Umbilical cord (tissue), 2 donors: ENCODE data around the gene NLRP9. TPM values are rescaled to one million over a fixed set of nuclear protein-coding genes. Genes with fewer than 3 reads are reported as not detected.

ENCODE experiments used
- DNase-seq: peaks from one replicate; pipeline ENCODE4 v3.0.0-alpha.2; 2015; ENCODE audit warnings: low spot score
- total RNA-seq: library from RNA; depleted of rRNA; stranded (reverse); fragments of >200 nt; gene quantifications from one replicate; pipeline ENCODE4 v1.2.3, GENCODE V29; 2014; ENCODE audit warnings: low replicate concordance; ENCODE audit not compliant: insufficient read depth

Gene NLRP9
- total RNA-seq, 1 donor from 2014 or later: 1.2 TPM

DNA sequence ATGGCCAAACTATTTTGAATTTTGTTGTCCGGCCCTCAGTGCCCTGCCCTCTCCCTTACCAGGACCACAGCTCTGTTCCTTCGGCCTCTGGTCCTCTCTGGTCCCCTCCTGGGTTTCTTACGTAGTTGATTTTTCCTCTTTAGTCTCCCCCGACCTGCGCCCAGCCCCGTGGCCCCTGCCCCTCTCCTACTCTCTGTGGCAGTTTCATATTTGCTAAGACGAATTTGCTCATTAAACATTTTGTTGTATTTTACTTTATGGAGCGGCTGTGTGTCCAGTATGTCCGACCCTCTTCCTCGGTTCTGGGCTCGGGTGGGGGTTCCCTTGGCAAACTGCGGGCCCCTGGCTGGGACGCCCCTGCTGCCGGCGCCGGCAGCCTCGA lies 63.8 kb downstream of the NLRP9 start:
- no peak for DNase-seq

DNA sequence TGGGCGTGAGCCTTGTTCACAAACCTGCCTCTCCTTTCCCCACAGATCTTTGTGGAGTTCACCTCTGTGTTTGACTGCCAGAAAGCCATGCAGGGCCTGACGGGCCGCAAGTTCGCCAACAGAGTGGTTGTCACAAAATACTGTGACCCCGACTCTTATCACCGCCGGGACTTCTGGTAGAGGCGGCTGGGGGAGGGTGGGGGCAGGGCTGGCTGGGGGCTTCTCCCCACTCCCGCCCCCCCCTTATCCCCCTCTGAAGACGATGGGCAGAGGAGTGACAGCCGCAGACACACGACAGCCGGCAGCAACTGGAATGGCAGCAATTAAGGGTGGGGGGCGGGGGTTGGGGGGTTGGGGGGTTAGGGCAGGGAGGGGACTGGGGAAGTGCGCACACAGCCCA lies 64.3 kb downstream of the NLRP9 start:
- no peak for DNase-seq

DNA sequence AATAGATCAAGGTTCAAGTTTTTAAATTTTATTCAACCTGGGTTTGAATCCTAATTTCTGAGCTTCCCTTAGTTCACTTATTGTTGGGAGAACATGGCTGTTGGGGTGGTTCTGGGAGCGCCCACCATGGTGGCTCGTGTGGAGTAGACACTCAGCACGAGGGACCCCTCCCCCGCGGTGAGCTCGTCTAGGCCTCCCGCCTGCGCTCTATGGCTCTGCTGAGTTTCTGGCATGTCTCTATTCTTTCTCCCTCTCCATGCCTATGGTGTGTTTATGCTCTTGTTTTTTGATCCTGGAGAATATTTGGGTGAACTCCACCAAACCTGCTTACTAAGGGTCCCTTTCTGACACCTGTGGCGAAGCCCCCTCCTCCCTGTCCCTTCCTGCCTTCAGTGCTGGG lies 64.7 kb downstream of the NLRP9 start:
- no peak for DNase-seq

DNA sequence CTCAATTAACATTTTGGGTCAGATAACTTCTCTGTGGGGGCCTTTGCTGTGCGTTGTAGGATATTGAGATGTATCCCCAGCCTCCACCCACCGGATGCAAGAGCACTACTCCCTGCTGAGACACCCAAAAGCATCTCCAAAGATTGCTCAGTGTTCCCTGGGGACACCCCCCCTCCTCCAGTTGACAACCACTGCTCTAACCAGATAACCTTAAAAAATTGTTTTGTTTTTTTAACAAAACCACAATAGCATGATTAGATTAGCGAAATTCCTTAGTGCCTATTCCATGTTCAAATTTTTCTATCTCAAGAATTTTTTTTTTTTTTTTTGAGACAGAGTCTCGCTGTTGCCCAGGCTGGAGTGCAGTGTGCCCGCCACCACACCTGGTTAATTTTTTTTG lies 65.8 kb downstream of the NLRP9 start:
- DNase-seq: no peak

DNA sequence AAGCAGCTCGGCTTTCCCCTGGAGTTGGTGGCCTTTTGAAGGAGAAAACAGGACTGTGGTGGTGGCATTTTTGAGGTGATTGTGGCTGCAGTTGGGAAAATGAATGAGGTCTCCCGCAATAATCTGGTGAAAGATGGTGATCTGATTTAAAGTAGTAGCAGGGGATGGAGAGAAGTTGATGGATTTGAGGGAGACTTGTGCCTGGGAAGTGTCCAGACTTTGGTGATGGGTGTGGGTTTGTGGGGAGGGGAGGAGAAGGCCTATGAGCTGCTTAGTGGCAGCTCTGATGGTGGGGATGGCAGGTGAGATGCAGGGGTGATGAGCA lies 67.2 kb downstream of the NLRP9 start:
- DNase-seq: no peak

DNA sequence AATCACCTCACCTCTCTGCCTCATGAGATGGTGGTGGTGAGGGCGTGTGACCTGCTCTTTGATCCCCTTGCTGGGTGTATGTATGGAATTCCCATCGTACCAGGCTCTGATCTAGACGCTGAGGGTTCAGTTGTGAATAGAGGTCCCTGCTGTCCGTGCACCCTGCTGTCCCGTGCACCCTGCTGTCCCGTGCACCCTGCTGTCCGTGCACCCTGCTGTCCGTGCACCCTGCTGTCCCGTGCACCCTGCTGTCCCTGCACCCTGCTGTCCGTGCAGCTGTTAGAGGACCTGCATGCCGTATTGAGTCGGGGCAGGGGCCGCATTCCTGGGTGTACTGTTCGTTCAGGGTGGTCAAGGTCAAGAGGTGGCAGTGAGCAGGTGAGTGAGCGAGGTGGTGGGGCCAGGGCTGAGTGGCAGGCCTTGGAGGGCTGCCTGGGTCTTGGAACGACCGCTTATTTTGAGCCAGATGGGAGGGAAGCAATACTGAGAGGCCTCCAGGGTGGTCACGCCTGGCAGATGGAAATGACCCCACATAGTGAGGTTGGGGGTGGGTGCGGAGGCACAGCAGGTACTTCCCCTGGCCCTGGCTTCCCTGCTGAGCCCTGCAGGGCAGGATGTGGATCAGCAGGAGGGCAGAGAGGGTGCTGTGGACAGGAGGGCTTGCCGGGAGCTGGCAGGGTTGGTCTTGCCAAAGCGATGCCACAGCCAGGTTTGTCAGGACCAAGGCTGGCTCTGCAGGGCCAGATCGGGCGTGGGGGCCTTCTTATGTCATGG lies 67.7 kb downstream of the NLRP9 start:
- DNase-seq: no peak

DNA sequence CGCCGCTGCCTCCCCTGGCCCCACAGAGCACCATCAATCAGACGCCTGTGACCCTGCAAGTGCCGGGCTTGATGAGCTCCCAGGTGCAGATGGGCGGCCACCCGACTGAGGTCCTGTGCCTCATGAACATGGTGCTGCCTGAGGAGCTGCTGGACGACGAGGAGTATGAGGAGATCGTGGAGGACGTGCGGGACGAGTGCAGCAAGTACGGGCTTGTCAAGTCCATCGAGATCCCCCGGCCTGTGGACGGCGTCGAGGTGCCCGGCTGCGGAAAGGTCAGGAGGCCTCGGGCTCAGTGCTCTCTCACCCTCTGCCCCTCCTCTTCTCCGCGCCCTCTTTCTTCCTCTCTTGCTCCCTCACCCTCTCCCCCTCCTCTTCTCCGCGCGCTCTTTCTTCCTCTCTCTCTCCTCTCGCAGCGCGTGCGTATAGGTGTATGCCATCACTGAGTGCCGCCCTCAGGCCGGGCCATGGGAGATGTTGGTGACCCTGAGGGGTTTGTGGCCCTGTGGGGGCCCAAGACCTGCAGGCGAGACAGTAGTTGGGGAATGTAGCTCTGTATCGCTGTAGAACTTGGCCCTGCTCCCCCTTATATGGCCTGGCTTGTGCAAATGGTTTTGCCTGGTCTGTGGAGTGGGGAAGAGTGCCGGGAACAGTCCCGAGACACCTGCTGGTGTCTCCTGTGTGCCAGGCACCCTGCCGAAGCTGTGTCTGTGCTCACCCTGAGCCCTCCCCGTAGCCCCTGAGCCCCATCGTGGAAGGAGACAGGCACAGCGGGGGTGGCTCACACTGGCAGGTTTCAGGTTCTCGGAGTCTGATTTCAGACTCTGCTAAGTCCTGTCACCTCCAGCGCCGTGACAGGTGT lies 68.6 kb downstream of the NLRP9 start:
- DNase-seq: no peak

DNA sequence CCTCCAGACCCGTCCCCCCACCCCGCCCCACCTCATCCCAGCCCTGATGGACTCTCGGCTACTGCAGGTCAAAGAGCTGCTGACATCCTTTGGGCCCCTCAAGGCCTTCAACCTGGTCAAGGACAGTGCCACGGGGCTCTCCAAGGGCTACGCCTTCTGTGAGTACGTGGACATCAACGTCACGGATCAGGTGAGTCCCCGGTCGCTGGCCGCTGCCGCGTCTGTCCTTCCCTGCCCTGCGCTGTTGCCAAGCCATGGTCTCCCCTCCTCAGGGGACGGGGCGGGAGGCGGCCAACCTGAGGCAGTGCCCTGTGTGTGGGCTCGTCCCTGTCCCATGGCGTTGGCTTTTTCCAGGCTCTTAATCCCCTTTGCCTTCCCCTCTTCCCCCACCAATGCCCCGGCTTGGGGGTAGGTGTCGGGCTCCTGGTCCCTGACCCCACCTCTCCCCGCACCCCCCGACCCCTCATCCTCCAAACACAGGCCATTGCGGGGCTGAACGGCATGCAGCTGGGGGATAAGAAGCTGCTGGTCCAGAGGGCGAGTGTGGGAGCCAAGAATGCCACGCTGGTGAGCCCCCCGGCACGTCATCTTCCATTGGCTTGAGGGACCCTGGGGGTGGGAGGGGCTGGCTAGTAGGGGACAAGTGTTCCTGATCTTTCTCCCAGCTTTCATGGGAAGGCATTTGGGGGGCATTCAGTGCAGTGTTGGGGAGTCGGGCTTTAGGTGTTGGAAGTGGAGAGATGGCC lies 69.4 kb downstream of the NLRP9 start:
- no peak for DNase-seq

DNA sequence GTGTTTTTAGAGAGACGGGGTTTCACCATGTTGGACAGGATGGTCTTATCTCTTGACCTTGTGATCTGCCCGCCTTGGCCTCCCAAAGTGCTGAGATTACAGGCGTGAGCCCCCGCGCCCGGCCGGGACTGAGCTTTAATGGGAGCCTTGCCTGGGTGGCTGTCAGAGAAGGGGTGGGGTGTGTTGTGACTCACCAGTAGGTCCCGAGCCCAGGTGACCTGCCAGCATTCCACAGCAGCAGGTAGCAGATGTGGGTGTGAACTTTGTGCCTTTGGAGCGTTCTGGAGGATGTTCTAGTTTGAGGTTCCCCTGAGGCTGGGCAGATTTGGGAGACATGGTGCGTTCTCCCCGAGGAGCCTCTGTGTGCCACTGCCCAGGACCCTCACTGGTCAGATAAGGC lies 70.2 kb downstream of the NLRP9 start:
- DNase-seq: no peak

DNA sequence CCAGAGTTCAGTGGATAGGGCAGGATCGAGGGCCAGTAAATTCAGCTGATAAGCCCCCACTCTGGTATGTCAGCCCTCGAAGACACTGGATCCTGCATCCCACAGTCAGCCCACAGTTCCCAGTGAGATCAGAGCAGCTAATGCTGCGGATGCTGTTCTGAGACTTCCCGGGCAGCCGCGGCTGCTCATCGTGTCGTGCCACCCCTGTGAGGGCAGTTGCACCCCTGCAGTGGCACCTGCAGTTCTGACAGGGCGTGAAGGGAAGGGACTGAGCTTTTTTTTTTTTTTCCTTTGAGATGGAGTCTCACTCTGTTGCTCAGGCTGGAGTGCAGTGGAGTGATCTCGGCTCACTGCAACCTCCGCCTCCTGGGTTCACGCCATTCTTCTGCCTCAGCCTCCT lies 70.7 kb downstream of the NLRP9 start:
- no peak for DNase-seq

DNA sequence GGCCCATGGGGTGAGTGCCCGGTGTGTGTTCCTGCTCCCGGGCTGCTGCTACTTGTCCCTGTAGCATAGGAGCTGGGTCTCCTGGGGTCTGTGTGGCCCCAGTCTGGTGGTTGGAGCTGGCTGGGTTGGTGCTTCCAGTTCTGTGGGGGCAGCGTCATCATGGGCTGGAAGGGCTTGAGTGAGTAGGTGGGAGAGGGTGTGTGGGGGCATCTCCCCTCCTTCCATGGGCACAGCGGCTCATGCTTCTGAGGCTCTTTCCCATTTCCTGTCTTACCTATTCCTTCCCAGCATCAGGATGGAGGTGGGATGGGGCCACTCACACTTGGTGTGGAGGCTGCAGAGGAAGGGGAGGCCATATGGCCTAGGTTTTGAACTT lies 71.2 kb downstream of the NLRP9 start:
- no peak for DNase-seq

DNA sequence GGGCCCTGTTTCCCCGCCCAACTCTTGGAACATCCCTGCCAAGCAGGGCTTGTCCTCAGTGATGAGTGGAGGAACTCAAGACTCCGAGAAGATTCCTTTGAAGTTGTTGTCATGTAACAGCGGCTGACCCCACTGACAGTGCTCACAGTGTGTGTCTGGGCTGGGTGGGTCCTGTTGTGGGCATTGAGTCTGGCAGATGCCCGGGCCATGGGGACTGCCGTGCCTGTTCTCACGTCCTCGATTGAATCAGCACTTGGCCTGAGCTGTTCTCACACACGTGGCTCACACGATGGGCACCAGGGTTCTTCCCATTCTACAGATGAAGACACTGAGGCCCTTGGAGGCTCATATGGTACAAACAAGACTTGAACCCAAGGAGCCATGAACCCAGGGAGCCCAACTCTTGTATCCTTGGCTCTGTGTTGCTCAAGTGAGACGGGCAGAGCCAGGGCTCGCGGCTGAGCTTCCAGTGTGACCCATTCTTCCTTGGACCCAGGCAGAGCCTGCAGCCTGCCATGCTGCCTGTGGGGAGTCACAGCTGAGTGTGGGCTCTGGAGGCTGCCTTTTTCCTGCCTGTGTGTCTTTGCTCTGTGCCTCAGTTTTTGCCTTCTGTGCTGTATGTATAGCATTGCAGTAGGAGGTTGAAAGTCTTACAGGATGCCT lies 71.7 kb downstream of the NLRP9 start:
- no peak for DNase-seq

DNA sequence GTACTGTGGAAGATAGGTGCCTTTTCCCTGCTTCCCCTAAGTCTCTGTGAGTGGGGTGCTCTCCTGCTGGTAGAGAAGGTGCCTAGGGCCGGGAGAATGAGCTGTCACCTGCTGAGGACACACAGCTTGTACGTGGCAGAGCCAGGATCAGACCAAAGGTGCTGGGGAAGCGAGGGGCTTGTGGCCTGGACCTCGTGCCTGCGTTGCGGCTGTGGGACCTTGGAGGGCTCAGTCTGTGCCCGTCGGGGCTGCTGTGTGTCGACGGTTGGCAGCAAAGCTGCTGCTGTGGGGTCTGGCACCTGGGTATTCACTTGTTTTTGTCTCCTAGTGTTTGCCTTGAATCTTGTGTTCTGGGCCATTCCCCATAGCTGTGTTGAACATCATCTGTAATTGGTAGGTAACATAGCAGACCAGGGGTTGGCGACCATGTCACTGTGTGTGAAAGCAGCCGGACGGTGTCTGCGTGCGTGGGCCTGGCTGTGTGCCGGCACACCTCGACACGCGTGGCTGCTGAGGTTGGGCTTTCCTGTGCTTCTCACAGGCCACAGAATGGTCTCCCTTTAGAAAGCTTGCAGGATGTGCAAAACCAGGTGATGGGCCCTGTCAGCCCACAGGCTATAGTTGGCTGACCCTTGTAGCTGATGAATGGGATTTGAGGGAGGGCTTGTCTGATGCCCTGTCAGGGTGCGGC lies 74.2 kb downstream of the NLRP9 start:
- no peak for DNase-seq

DNA sequence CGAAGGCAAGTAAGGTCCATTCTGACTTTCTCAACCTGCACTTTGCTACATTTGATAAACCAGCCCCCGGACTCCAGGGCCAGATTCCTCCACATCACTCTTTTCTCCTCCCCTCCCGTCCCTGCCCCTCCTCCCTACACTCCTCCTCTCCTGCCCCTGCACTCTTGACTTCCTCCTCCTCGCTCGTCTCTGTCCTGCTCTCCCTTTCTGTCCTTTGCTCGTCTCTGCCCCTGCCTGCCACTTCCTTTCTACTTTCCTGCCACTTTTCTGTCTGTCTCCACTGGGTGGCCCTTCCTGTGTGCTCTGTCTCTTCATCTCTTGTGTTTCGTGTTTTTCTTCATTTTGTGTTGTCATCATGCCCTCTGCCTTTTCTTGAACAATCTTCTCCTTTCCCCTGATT lies 76.4 kb downstream of the NLRP9 start:
- DNase-seq: no peak

DNA sequence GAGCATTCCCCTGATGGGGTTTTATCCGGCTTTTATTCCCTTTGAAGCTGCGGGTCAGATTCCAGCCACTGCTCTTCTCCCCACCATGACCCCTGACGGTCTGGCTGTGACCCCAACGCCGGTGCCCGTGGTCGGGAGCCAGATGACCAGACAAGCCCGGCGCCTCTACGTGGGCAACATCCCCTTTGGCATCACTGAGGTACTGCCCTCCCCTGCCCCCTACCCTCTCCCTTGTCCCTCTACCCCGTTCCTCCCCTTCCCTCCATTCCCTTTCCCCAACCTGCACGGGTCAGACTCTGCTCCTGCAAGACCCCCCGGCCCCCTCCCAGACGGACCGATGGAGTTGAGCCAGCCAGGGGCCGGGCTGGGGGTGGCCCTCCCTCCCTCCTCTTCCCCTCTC lies 77.2 kb downstream of the NLRP9 start:
- DNase-seq: no peak

DNA sequence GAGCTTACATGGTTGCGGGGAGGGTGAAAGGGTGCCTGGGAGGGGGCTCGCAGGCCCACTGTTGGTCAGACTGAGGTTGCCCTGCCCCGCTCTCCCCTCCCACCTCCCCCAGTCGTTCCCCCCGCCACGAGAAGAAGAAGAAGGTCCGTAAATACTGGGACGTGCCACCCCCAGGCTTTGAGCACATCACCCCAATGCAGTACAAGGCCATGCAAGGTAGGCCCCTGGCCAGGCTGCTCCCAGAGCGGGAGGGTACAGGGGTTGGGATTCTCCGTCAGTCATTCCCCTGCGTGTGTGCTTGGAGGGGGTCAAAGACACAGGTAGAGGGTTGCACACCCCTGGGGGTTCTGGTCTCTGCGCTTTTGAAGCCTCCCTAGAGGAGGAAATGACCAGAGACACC lies 77.8 kb downstream of the NLRP9 start:
- no peak for DNase-seq

DNA sequence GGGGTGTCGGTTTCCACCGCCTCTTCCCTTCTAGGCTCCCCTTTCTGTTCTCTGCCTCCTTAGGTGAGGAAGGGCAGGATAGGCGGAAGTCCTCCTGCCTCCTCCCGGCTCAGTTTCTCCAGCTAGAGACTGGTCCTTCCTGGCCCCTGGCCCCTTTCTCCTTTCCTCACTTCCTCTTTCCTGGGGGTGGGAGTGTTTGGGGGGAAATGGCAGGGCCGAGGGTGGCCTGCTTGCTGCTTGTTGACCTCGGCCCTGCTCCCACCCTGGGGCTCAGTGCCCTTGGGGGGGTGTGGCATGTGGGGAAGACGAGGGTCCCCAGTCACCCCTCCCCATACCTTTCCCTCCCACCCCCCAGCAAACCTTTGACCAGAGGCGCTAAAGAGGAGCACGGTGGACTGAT lies 78.4 kb downstream of the NLRP9 start:
- no peak for DNase-seq

DNA sequence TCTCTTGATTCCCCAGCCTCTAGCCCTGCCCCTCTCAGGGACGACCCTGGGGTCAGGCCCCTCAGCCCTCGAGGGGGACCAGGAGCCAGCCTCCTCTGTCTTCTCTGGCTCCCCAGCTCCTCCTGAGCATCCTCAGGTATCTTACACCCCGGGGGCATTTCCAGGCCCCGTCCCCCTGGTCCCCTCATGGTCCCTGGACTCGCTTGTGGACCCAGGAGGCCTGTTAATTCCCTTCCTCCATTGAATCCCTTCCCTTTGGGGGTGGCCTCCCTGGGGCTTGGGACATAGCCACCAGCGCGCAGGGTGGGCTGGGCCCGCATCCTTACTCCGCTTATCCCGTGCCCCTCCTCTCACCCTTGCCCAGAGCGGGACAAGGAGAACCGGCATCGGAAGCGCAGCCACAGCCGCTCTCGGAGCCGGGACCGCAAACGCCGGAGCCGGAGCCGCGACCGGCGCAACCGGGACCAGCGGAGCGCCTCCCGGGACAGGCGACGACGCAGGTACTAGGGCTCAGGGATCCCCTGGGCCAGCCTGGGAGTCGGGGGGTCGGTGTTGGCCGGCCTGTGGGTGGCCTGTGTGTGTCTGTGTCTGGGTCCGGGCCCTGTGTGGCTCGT lies 79.2 kb downstream of the NLRP9 start:
- no peak for DNase-seq
